HG02970 (cell line): Measurements from ENCODE around the gene TMEM132C.
"Not testable (repeated sequence)": the region's sequence is repeated elsewhere in the genome, so short reads cannot be mapped to it uniquely, and the experiment has no call there.

ENCODE experiments used
- ATAC-seq: cut with Tn5 transposase; IDR thresholded peaks from one replicate; pipeline ENCODE4 v1.9.1; 2021; ENCODE audit warnings: mild to moderate bottlenecking, moderate library complexity, moderate number of reproducible peaks; ENCODE audit not compliant: unreplicated experiment, low FRiP score

Gene TMEM132C

DNA sequence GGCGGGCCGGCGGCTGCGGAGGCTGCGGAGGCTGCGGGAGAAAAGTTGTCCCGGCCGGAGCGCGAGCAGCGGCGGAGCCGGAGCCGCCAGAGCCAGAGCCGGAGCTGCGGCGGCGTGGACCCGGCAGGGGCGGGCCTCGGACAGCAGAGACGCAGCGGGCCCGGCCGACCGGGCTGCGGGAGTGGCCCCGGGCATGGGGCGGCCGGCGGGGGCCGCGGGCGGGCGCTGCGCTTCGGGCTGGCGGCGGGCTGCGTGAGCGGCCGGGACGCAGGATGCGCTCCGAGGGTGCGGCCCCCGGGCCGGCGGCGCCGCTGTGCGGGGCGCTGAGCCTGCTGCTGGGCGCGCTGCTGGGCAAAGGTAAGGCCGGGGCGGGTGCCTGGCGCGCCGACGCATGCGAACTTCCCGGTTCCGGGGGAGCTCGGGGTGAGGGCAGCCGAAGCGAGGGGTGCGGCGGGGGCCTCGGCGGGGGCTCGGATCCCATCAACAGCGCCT, at the start of gene TMEM132C:
Gene TMEM132C, plus strand, starts transcription at position 40 of the 492 bp plus-strand sequence. Its CDS starts 233 bp downstream, at position 273.
- no peak for ATAC-seq

DNA sequence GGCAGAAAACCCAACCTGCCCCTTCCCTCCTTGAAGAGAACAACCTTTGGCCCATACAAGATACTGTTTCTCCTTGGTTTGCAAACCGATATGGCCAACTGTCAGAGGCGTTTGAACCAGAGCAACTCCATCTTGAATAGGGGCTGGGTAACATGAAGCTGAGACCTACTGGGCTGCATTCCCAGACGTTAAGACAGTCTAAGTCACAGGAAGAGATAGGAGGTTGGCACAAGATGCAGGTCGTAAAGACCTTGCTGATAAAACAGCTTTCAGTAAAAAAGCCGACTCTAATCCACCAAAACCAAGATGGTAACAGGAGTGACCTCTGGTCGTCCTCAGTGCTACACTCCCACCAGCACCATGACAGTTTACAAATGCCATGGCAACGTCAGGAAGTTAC, 42.7 kb upstream of the TMEM132C start:
- ATAC-seq: no peak

DNA sequence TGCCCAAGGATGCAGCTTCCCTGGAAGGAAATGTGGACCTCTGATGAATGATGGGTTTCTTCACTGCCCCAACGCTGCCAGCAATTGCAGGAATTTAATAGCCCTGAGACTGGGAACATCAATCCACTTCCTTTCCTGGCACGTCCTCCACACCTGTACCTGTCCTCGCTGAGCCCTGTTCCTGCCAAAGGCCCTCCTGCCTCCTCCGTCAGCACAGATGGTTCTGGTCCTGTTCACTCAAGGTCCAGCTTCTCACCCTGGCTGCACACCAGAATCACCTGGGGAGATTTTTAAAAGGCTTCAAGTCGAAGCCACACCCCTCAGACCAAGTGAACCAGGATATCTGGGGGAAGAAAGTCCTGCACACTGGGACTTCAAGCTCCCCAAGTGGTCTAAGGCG, 38.4 kb upstream of the TMEM132C start:
- ATAC-seq: no peak

DNA sequence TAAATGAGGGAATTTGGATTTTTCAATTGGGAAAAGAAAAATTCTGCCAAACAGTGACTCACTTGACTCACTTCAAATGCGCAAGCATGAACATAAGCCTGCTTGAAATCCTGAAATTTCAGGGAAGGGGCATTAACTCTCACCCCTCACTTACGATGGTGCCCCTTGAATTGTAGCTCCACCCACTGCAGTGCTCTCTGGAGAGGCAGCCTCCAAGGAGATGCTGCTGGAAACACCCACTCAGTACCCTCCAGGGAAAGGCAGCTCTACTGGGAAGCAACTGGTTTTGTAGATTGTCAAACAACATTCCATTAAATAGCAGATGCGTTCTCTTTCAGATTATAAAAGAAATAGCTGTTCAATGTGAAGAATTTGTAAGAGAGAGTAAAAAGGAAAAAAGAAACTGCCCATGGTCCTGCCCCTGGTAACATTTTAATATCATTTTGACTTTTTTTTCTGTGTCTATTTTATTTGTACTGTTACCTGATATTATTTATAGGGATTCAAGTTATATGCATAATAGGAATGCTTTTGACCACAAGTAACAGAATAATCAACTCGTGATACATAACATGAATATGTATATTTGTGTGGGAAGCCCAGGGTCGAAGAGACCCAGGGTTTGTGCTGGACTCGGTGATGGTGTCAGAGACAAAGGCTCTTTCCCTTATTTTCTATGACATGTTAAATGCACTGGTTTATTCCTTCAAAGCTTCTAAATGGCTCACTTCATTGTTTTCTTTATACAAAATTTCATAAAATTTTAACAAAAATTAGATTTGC, 31.1 kb upstream of the TMEM132C start:
- ATAC-seq: no peak

DNA sequence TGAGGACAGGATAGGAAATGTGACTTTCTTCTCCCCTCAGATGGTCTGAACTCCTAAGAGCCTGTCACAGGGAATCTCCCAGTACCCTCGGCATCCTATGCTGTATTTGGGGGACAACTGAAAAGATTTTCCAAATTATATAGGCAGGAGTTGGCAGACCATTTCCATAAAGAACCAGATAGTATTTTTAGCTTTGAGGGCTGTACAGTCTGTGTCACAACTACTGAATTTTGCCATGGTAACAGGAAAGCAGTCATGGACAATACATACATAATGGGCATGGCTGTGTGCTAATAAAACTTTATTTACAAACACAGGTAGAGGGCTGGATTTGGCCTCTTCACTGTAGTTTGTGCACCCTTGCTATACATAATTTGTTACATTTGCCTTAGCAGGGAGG, 30.4 kb upstream of the TMEM132C start:
- no peak for ATAC-seq

DNA sequence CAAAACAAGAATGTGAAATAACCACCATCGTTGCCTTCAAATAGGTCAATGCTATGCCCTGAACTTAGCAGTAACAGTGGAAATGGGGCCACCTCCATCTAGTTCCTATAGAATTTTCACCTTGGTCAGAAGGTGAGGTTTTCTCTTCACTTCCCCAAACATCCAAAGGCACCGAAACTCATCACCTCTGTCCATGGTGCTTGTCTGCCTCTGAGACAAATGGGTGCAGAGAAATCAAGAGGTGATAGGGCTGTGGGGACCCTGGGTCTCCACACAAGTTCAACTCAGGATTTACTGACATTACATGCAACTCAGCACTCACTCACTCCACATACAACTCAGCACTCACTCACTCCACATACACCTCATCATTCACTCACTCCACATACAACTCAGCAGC, 26.2 kb upstream of the TMEM132C start:
- no peak for ATAC-seq

DNA sequence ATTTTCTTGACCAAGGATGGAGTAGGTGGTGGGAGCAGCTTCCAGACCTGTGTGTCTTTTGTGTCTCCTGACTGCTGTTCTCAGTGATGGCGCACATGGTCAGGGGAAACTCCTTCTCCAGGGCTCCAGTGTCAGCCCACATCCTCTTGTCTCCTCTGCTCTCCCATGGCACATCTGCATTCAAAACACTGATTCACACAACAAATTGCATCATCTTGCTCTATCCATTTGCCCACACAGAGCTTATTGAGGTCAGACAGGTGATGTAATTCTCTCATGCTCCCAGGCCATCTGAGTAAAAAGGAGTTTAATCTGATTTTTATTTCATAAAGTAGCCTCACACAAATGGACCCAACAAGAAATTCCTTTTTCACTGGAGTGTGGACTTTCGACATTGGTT, 21.8 kb upstream of the TMEM132C start:
- ATAC-seq: no peak

DNA sequence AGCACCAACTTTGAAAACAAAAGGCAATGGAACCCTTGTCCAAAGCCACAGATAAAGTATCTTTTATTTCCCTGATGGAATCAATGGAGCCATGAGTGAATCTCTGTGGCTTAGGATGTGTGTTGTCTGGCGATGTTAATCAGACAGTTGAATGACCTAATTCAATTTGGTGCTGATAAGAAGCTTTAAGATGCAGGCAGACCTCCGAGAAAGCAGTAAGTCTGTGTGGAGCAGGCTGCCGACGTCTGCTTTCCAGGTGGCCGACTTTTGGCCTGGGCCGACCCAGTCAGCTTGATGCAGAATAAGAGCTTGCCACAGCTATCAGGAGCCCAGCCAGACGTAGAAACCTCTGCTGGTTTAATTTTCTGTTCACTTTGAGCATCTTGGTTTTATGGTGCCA, 21.1 kb upstream of the TMEM132C start:
- no peak for ATAC-seq

DNA sequence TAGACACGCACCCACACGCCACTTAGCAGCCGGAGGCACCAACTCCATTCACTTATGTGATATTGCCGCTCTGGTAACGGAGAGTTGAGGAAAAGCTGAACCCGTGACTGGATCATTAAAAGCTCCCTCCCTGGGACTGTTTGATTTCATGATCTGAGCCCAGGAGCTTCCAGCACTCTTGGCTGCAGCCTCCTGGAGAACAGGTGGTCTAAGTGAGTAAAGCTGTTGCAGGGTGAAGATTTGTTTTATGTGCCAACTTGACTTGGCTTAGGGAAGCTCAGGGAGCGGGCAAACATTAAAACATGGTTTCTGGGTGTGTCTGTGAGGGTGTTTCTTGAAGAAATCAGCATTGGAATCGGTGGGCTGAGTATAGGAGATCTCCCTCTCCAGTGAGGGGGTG, 16.9 kb upstream of the TMEM132C start:
- ATAC-seq: no peak

DNA sequence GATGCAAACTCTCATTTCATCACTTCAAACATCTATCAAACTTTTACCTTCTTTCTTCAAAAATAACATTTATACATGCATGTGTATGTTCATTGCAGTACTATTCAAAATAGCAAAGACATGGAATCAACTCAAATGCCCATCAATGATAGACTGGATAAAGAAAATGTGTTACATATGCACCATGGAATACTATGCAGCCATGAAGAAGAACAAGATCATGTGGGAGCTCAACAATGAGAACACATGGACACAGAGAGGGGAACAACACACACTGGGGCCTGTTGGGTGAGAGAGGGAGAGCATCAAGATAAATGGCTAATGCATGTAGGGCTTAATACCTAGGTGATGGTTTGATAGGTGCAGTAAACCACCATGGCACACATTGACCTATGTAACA, 13.1 kb upstream of the TMEM132C start:
- not testable (repeated sequence) for ATAC-seq

DNA sequence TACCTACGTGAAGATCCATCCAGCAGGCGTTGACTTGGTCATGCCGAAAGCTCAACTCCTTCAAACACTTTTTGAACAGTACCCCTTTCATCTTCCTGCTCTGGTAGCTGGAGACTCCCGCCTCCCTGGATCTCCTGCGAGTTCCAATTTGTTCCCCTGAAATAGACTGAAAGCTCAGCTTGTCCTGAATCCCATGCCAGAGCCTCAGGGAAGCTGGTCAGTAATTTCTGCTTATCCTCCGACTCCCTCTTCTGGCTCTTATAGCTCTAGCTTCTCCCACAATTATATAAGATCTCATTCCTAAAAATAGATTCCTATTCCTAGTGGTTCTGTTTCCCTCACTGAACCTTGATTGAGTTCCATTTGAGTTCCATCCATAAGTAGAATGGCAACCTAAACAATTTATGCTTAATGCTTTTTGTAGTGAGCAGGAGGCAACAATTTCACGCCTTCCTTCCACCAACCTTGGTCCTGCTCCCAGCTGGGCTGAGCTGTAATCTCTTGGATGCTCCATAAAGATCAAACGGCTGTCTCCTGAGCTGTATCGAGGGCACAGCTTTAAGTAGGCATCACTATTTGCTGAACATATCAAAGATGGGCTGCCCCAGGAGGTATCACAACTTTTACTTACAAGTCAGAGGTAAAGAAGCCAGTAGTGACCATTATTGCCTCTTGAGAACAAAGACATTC, 8.0 kb upstream of the TMEM132C start:
- no peak for ATAC-seq

DNA sequence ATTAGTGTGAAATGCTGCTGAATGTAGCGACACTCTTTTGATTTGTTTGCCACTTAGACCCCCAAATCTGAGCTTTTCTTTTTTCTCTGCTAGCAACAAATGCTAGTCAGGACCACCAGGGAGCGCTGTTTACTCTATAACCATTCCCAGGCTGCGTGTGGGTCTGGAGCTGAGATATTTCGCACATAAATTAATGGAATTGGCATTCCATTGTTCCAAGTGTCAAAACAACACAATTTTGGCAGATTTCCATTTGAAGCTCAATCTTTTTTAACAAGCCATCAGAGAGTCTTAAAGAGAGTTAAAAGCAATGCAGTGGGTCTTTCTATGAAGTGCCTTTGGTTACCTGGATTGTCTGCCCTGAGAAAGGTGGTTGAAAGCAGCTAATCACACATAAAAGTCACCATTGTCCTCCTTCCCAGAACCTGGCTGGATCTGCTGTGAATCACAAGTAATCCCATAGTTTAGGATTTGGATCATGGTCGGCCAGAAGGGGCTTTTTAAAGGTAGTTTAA, 7.4 kb upstream of the TMEM132C start:
- no peak for ATAC-seq

DNA sequence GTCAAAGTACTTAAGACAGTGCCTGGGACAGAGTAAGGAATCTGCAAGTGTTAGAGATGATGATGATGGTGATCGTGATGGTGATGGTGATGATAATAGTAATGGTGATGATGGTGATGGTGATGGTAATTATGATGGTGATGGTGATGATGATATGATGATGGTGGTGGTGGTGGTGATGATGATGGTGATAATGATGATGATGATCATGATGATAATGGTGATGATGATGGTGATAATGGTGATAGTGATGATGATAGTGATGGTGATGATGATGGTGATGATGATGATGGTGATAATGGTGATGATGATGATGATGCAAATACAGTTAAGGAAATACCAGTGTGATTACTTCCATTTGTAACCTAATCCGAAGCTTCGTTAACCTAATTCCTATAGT, 5.2 kb upstream of the TMEM132C start:
- no peak for ATAC-seq

DNA sequence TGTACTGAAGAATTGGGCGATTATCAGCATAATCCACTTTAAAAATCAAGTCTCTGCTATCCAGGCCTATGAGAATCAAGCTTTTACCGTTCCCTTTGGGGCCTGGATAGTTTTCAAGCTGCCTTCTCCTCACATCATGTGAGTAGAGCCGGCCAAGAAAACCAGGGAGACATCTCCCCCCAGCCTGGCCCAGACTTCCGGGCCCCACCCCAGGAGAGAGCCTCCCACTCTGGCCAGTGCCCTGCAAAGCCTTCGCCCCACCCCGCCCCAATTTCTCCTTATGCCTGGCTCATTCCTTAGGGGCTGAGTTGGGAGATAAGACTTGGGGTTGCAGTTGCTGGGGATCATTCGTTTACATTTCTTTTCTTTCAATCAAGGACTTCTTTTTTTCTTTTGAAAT, 1.4 kb upstream of the TMEM132C start:
- ATAC-seq: no peak

DNA sequence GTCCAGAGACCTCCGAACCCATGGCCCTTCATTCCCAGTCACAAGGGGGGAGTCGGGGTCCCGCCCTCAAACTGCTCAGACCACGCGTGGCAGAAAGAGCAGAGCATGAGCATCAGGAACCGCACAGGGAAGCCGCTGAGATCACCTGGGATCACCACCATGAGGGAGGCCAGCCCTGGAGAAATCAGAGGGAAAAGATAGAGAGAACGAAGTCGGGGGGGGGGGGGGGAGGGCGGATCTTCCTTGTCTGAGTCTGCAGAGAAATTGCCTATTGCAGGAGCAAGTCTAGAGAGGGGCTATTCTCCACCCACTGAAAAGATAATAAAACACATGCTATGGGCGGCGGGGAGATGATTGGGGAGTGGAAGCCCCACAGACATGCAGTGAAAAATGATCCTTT, 884 bp upstream of the TMEM132C start:
- no peak for ATAC-seq

DNA sequence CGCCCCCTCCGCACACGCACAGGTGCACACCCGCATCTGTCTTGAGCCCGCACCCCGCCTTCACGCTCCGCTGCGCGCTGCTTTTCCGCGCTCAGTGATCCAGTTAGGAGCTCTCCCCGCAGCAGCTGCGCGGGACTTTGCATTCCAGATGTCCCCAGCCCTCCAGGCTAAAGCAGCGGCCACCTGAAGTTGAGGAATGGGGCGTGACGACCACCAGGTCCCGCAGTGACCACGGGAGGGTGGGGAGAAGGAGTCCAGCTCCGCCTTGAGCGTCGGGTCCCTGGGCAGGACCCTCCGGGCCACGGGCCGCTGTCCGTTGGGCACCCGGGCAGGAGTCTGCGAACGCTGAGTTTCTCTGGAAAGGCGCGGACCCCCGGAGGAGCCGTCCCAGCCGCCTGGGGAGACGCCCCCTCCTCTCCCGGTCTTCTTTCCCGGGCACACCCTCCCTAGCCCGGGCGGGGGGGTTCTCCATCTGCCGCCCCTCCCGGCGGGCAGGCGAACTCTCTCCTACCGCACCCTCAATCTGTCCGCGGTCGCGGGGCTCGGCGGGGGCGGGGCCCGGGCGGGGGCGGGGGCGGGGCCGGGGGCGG, 334 bp upstream of the TMEM132C start:
- ATAC-seq: no peak

DNA sequence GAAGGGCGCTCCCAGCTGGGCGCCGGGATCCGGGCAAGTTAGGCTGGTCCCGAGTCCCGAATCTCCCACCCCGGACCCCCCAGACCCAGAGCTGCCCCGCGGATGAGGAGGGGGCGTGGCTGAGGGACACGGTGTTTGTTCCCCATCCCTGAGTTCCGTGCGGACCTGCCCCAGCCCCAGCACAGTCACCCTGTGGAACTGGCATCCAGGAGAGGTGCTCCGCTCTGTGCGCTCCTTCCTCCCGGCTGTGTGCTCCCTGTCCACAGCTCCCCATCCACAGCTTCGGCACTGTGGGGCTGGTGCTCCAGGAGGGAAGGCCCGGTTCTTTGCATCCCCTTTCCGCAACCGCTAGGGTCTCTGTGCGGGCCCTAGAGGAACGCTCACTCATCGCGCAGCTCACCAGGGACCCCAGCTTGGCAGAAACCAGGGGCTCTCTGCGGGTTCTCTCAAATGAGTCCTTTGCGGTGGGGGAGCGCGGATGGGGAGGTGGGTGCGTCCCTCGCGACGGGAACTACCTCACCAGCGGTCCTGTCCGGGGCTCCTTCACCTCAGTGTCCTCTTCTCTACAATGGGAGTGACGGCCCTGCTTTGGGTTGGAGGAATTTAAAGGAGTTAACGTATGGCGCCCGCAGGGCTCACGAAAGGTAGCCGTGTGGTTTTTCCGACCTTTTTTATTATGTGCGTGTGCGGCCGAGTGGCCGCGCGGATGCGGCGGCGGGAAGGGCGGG, 845 bp downstream of the TMEM132C start:
- ATAC-seq: no peak

DNA sequence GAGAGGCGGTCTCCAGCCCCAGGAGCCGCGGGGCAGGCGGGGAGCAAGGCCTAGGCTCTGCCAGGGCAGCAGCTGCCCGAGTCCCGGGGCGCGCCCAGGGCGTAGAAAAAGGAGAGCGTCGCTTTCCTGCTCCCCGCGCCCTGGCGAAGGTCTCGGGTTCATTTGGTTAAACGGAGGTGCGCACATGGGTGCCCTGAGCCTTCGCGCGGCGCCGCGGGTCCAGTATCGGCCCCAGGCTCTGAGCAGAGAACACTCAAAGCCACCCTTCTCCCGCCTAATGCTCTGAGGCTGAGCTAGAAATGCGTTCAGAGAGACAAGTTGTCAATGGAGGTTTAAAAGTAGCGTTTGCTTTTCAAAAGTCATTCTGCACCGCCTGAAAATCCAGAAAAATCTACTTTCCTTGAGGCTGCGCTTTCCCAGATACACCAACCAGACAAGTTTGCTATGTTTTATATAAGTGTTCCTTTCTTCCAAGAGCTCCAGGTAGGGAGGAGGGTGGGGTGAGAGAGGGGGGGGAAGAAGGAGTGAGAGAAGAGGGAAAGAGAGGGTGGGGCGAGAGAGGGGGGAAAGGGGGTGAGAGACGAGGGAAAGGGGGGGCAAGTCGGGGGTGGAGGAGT, 1.5 kb downstream of the TMEM132C start:
- no peak for ATAC-seq

DNA sequence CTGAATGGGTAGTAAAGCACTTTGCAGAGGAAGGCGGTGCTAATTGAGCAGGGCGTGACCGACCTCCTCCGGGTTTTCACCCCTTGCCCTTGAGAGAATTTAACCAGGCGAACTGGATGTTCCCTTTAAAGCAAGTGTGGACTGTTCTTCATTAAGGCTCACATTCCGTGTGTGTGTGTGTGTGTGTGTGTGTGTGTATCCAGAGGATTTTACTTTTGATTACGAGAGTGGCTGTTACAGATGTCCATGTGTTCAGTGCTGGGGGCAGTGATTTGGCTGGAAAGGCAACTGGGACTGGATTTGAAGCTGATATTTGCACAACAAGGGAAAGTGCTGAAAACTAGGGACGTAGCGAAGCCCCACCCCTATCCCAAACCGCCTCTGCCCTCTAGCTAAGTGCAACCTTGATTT, 2.2 kb downstream of the TMEM132C start:
- ATAC-seq: no peak

DNA sequence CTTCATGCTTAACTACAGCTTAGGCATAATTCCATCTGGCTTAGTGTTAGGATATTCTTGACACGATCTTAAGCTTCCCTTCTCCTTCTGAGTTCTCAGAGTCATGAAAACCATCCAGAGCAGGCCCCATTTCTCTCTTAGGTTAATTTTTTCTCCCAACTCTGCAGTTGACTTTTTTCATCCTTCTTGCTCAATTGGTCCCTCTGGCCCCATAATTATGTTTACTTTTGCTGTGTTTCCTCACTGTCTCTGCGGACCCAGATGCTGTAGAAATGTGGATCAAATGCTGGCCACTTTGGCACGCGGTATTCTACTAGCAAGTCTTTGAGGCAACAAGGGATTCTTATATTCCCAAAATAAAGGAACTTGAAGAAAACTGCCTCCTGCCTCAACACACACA, 9.5 kb downstream of the TMEM132C start:
- no peak for ATAC-seq
